Small intestine (tissue), 7 donors: ENCODE data around the gene INSYN1. TPM values are rescaled to one million over a fixed set of nuclear protein-coding genes. Genes with fewer than 3 reads are reported as not detected.

ENCODE experiments used
- DNase-seq, 2 donors: peaks; one replicate each; pipeline versions ENCODE4 v3.0.0 to v3.0.0-alpha.2; 2013
- FAIRE-seq: peaks from 2 replicates; lab custom pipeline; 2012; peaks lifted over from hg19 to GRCh38; lab: Jason Lieb, UNC
- H3K27ac ChIP-seq, 3 donors: one replicate each; pipeline ENCODE4 v1.5.1; 2013; ENCODE audit warnings: low read length in 2 of 3, mild to moderate bottlenecking in 2 of 3, control low read depth in 1 of 3, inconsistent platforms in 1 of 3, low read depth in 1 of 3, moderate library complexity in 1 of 3
- H3K27me3 ChIP-seq, 3 donors: one replicate each; pipeline ENCODE4 v1.6.1; 2013; ENCODE audit warnings: low read length in 3 of 3, inconsistent platforms in 1 of 3; ENCODE audit not compliant: control insufficient read depth in 3 of 3, insufficient read depth in 3 of 3
- H3K36me3 ChIP-seq, 3 donors: one replicate each; pipeline ENCODE4 v1.6.1; 2013; ENCODE audit warnings: low read length in 3 of 3, inconsistent platforms in 1 of 3, low read depth in 1 of 3, mild to moderate bottlenecking in 1 of 3, moderate library complexity in 1 of 3; ENCODE audit not compliant: control insufficient read depth in 3 of 3, insufficient read depth in 2 of 3
- H3K4me1 ChIP-seq, 3 donors: one replicate each; pipeline ENCODE4 v1.6.1; 2013; ENCODE audit warnings: low read length in 2 of 3, inconsistent platforms in 1 of 3, low read depth in 1 of 3, mild to moderate bottlenecking in 1 of 3, moderate library complexity in 1 of 3; ENCODE audit not compliant: control insufficient read depth in 3 of 3, insufficient read depth in 2 of 3
- H3K4me3 ChIP-seq, 3 donors: one replicate each; pipeline ENCODE4 v1.5.1; 2013; ENCODE audit warnings: low read length in 3 of 3, control low read depth in 1 of 3, inconsistent platforms in 1 of 3, low read depth in 1 of 3, mild to moderate bottlenecking in 1 of 3, moderate library complexity in 1 of 3
- H3K9me3 ChIP-seq, 2 donors: one replicate each; pipeline ENCODE4 v1.6.1; 2013; ENCODE audit warnings: low read depth in 1 of 2, low read length in 1 of 2; ENCODE audit not compliant: control insufficient read depth in 2 of 2, insufficient read depth in 1 of 2
- WGBS, 3 donors: extraction: QIAGEN DNeasy Blood & Tissue Kit; methylation state at CpG; one replicate each; pipeline ENCODE4 v1.1.7; 2013; 5-methylcytosine and 5-hydroxymethylcytosine counted together
- polyA plus RNA-seq, 4 donors: library from polyadenylated mRNA; stranded (reverse) in 3 of 4; unstranded in 1 of 4; fragments of 200-250 nt in 3 of 4; fragments of 120-200 nt in 1 of 4; gene quantifications; one replicate each; pipeline versions ENCODE4 v1.2.1 to v1.2.3, GENCODE V29; 2013
- donor health status: healthy with polysubstance abuse.
- donor health status: control.
- donor health status: control.
- donor health status: Bipolar disorder and iron deficiency.
- donor health status: healthy.

Gene INSYN1
- polyA plus RNA-seq, 4 donors = 1.9 to 2.2 (median 1.9) TPM; not detected in 1

DNA sequence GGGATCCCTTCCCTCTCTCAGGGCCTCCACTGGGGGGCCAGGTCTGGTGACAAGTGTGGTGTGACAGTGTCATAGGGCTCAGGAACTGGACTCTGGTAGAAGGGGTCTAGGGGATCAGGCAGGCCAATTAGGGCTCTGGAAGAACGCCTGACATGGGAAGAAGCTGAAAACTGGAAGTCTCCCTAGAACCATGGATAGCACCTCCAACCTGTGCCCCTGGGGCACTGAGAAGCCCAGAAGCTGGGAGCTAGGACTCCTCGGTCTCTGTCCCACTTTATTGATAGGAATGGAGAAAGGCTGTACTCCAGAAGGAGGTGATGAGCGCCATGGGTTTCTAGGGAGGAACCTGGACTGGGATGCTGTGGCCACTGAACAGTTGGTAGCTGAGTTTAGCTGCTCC lies 30.7 kb downstream of the INSYN1 start:
- Histone ChIP-seq H3K36me3 (no peaks in the 10 kb centered on the region), H3K4me3 (no peak overlapping the region), H3K9me3 (no peaks in the 10 kb centered on the region), H3K4me1 (no peaks in the 10 kb centered on the region), H3K27me3 (no peaks in the 10 kb centered on the region), H3K27ac (no peak overlapping the region)
- no peak for FAIRE-seq
- 93 to 100% (median 94%) methylated on average over 3 of the region's 3 CpGs for WGBS, 3 donors
- no peak for DNase-seq

GRCh38 chr15:73718694-73719093 lies 34.5 kb downstream of the INSYN1 start:
- WGBS, 3 donors = 32 to 65% (median 42%) methylated on average over 4 of the region's 4 CpGs
- FAIRE-seq = no peak
- H3K9me3 ChIP-seq = no peaks in the 10 kb centered on the region

DNA sequence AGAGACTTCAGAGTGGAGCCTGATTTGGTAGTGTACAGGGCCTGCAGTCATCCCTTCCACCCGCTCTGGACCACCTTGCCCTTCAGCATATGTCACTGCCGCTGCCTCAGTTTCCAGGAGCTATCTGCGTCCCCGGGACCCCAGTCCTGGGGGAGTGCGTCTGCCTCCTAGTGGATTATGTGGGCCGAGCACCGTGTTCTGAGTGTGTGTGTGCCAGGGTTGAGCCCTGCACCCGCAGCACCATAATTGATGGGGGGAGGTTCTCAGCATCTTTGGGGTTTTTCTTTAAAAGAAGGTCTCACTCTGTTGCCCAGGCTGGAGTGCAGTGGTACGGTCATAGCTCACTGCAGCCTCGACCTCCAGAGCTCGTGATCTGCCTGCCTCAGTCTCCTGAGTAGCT lies 35.3 kb downstream of the INSYN1 start:
- FAIRE-seq = no peak
- no peaks in the 10 kb centered on the region for H3K9me3 ChIP-seq
- no peak overlapping the region for H3K4me3 ChIP-seq
- no peak for DNase-seq
- H3K27me3 ChIP-seq = no peaks in the 10 kb centered on the region
- 54 to 68% (median 59%) methylated on average over 11 of the region's 11 CpGs for WGBS, 3 donors
- H3K4me1 ChIP-seq = no peaks in the 10 kb centered on the region
- H3K36me3 ChIP-seq = peaks cover 0 to 22% (median 0%) of the 10 kb centered on the region in 3 donors
- no peak overlapping the region for H3K27ac ChIP-seq

More at GRCh38 chr15:73718694-73719093, 34.5 kb downstream of the INSYN1 start:
- peaks cover 0 to 13% (median 0%) of the 10 kb centered on the region in 3 donors for H3K36me3 ChIP-seq
- no peak overlapping the region for H3K4me3 ChIP-seq
- no peak overlapping the region for H3K27ac ChIP-seq
- no peaks in the 10 kb centered on the region for H3K4me1 ChIP-seq
- DNase-seq = no peak
- H3K27me3 ChIP-seq = no peaks in the 10 kb centered on the region

DNA sequence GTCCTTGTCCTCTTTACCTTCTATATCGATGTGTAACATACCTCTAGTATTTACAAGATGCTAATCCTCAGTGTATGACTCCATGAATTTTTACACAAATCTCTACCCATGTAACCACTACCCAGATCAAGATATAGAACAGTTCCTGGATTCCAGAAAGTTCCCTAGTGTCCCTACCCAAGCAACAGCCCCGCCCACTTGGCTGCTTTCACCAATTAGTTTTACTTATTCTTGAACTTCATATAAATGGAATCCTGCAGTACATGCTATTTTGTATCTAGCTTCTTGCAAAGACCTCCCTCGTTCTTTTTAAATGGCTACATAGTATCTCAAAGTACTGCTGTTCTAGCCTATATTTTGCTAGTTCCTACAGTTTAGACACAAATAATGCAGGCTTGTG lies 35.9 kb downstream of the INSYN1 start:
- peaks cover 0 to 28% (median 0%) of the 10 kb centered on the region in 3 donors for H3K36me3 ChIP-seq
- FAIRE-seq (no peak), DNase-seq (no peak)
- no peaks in the 10 kb centered on the region for H3K27me3 ChIP-seq
- no peak overlapping the region for H3K4me3 ChIP-seq
- 69 to 80% (median 72%) methylated on average over 3 of the region's 3 CpGs for WGBS, 3 donors
- H3K4me1 ChIP-seq = no peaks in the 10 kb centered on the region
- no peaks in the 10 kb centered on the region for H3K9me3 ChIP-seq
- no peak overlapping the region for H3K27ac ChIP-seq

- Histone ChIP-seq H3K4me3 (no peak overlapping the region), H3K9me3 (no peaks in the 10 kb centered on the region), H3K4me1 (no peaks in the 10 kb centered on the region), H3K27me3 (no peaks in the 10 kb centered on the region), H3K36me3 (peaks cover 0 to 31% (median 0%) of the 10 kb centered on the region in 3 donors), H3K27ac (no peak overlapping the region)
- 48 to 71% (median 50%) methylated on average over 6 of the region's 6 CpGs for WGBS, 3 donors
- FAIRE-seq (no peak), DNase-seq (peak in 1 of 2 donors; percentile 40)
These were observed 36.7 kb downstream of the INSYN1 start for GRCh38 chr15:73716417-73716816.

- Histone ChIP-seq H3K4me1 (no peaks in the 10 kb centered on the region), H3K9me3 (no peaks in the 10 kb centered on the region), H3K27me3 (no peaks in the 10 kb centered on the region), H3K4me3 (no peak overlapping the region), H3K27ac (no peak overlapping the region), H3K36me3 (peaks cover 0 to 41% (median 0%) of the 10 kb centered on the region in 3 donors)
- no peak for FAIRE-seq
- DNase-seq = no peak
- 86 to 98% (median 88%) methylated on average over 3 of the region's 3 CpGs for WGBS, 3 donors
These were observed 37.7 kb downstream of the INSYN1 start for GRCh38 chr15:73715417-73715816.

GRCh38 chr15:73714695-73715301 lies 38.4 kb downstream of the INSYN1 start:
- no peaks in the 10 kb centered on the region for H3K4me1 ChIP-seq
- WGBS, 3 donors = 96 to 97% (median 96%) methylated on average over 5 of the region's 5 CpGs
- H3K9me3 ChIP-seq = no peaks in the 10 kb centered on the region
- peaks cover 0 to 45% (median 0%) of the 10 kb centered on the region in 3 donors for H3K36me3 ChIP-seq
- no peak for FAIRE-seq
- DNase-seq = peak in 1 of 2 donors; percentile 47
- no peaks in the 10 kb centered on the region for H3K27me3 ChIP-seq
- no peak overlapping the region for H3K27ac ChIP-seq
- no peak overlapping the region for H3K4me3 ChIP-seq

GRCh38 chr15:73712107-73712506 lies 41.0 kb downstream of the INSYN1 start:
- FAIRE-seq = no peak
- no peak for DNase-seq
- Histone ChIP-seq H3K4me1 (peaks cover 2 to 5% (median 3%) of the 10 kb centered on the region in 3 donors), H3K27ac (no peak overlapping the region), H3K27me3 (no peaks in the 10 kb centered on the region), H3K9me3 (no peaks in the 10 kb centered on the region), H3K36me3 (peaks cover 0 to 72% (median 2%) of the 10 kb centered on the region in 3 donors), H3K4me3 (no peak overlapping the region)

DNA sequence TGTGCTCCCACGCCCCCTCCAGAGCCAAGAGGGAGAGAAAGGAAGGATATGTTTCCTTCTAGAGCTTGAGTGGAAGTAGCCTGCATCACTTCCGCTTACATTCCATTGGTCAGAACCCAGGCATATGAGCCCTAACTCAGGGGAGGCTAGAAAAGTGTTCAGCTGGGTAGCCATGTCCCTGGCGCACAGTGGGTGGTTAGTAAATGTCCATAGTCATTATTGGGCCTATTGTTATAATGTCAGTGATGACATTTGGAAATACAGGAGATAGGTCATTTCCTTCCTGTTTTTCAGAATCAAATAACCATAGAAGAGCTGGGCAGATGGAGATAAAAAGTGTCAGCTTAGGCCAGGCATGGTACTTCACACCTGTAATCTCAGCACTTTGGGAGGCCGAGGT lies 41.6 kb downstream of the INSYN1 start:
- 75 to 86% (median 83%) methylated on average over 4 of the region's 4 CpGs for WGBS, 3 donors
- Histone ChIP-seq H3K27me3 (no peaks in the 10 kb centered on the region), H3K36me3 (peaks cover 0 to 77% (median 2%) of the 10 kb centered on the region in 3 donors), H3K4me1 (peaks cover 2 to 5% (median 3%) of the 10 kb centered on the region in 3 donors), H3K9me3 (no peaks in the 10 kb centered on the region), H3K4me3 (no peak overlapping the region), H3K27ac (no peak overlapping the region)
- FAIRE-seq (no peak), DNase-seq (no peak)
